IPS-18c (cell line): Measurements from ENCODE around the gene CLCN2.

Experiments
- H3K4me3 ChIP-seq: 2 replicates; pipeline ENCODE4 v1.7.0; 2013; ENCODE audit warnings: low read depth, mild to moderate bottlenecking, low read length, moderate library complexity; ENCODE audit not compliant: insufficient read depth
- H3K9me3 ChIP-seq: one replicate; pipeline ENCODE4 v1.6.1; 2013; ENCODE audit warnings: mild to moderate bottlenecking, low read length, moderate library complexity; ENCODE audit not compliant: control insufficient read depth, insufficient read depth

CLCN2 gene

GRCh38 chr3:184383033-184383740 lies 21.8 kb upstream of the CLCN2 start:
- no peaks in the 10 kb centered on the region for H3K9me3 ChIP-seq

GRCh38 chr3:184382326-184383032 lies 21.1 kb upstream of the CLCN2 start:
- Histone ChIP-seq H3K4me3 (no peak overlapping the region), H3K9me3 (no peaks in the 10 kb centered on the region)

More at GRCh38 chr3:184383033-184383740, 21.8 kb upstream of the CLCN2 start:
- no peak overlapping the region for H3K4me3 ChIP-seq

- Histone ChIP-seq H3K4me3 (peak overlapping the region; percentile 60), H3K9me3 (no peaks in the 10 kb centered on the region)
Observed at GRCh38 chr3:184381261-184382224, 20.1 kb upstream of the CLCN2 start.

- no peaks in the 10 kb centered on the region for H3K9me3 ChIP-seq
- peak overlapping the region; percentile 60 for H3K4me3 ChIP-seq
Observed at GRCh38 chr3:184380627-184381260, 19.3 kb upstream of the CLCN2 start.

- no peaks in the 10 kb centered on the region for H3K9me3 ChIP-seq
- H3K4me3 ChIP-seq, result peak overlapping the region; percentile 60
Observed at GRCh38 chr3:184380185-184380626, 18.8 kb upstream of the CLCN2 start.

GRCh38 chr3:184379358-184380184 lies 18.2 kb upstream of the CLCN2 start, which contains the start of gene CHRD:
Gene CHRD (plus strand): TSS chr3:184380054. CDS start chr3:184380319, 265 bp downstream.
- Histone ChIP-seq H3K4me3 (peak within 1 kb of the TSS; percentile 60), H3K9me3 (no peaks in the 10 kb centered on the region)

- Histone ChIP-seq H3K4me3 (no peak overlapping the region), H3K9me3 (no peaks in the 10 kb centered on the region)
Observed at GRCh38 chr3:184378651-184379357, 17.4 kb upstream of the CLCN2 start.

- H3K9me3 ChIP-seq, result no peaks in the 10 kb centered on the region
- peak within 1 kb of the TSS; percentile 26 for H3K4me3 ChIP-seq
Observed at GRCh38 chr3:184377882-184378445, 16.6 kb upstream of the CLCN2 start, which contains the start of gene THPO. Gene THPO (minus strand): TSS chr3:184378207. CDS start chr3:184376259, 1,948 bp downstream.

GRCh38 chr3:184377374-184377773 lies 16.0 kb upstream of the CLCN2 start:
- no peaks in the 10 kb centered on the region for H3K9me3 ChIP-seq
- peak overlapping the region; percentile 26 for H3K4me3 ChIP-seq

- Histone ChIP-seq H3K9me3 (no peaks in the 10 kb centered on the region), H3K4me3 (no peak overlapping the region)
Observed at GRCh38 chr3:184375747-184376461, 14.5 kb upstream of the CLCN2 start.

- Histone ChIP-seq H3K4me3 (no peak overlapping the region), H3K9me3 (no peaks in the 10 kb centered on the region)
Observed at GRCh38 chr3:184373422-184373821, 12.0 kb upstream of the CLCN2 start.

- H3K9me3 ChIP-seq, result no peaks in the 10 kb centered on the region
- H3K4me3 ChIP-seq, result no peak overlapping the region
Observed at GRCh38 chr3:184372911-184373310, 11.5 kb upstream of the CLCN2 start.

GRCh38 chr3:184372296-184372821 lies 11.0 kb upstream of the CLCN2 start:
- no peaks in the 10 kb centered on the region for H3K9me3 ChIP-seq
- H3K4me3 ChIP-seq, result no peak overlapping the region

GRCh38 chr3:184371570-184372018 lies 10.2 kb upstream of the CLCN2 start:
- no peaks in the 10 kb centered on the region for H3K9me3 ChIP-seq

More at GRCh38 chr3:184371570-184372018, 10.2 kb upstream of the CLCN2 start:
- H3K4me3 ChIP-seq, result no peak overlapping the region
